GM19239 (cell line): ENCODE data around the gene PRSS8.
"Not testable (repeated sequence)": the region's sequence is repeated elsewhere in the genome, so short reads cannot be mapped to it uniquely, and the experiment has no call there.

Experiments
- DNase-seq: peaks from one replicate; pipeline ENCODE4 v3.0.0; 2011; ENCODE audit warnings: low spot score; ENCODE audit not compliant: insufficient read length
- FAIRE-seq: peaks from 2 replicates; lab custom pipeline; 2011; peaks lifted over from hg19 to GRCh38; lab: Jason Lieb, UNC

Gene PRSS8

GRCh38 chr16:31145398-31145990 lies 10.0 kb upstream of the PRSS8 start:
- FAIRE-seq = no peak
- DNase-seq = no peak

- DNase-seq, FAIRE-seq: not testable (repeated sequence)
These were observed 8.9 kb upstream of the PRSS8 start for GRCh38 chr16:31144418-31144817.

GRCh38 chr16:31143694-31144148 lies 8.2 kb upstream of the PRSS8 start:
- DNase-seq = no peak
- FAIRE-seq = no peak

- FAIRE-seq (no peak), DNase-seq (no peak)
These were observed 7.6 kb upstream of the PRSS8 start for GRCh38 chr16:31143011-31143693.

- peak; percentile 100 for DNase-seq
- FAIRE-seq = peak; percentile 93
These were observed 6.8 kb upstream of the PRSS8 start for GRCh38 chr16:31142109-31143010.

GRCh38 chr16:31141489-31142108 lies 6.1 kb upstream of the PRSS8 start:
- DNase-seq = no peak
- no peak for FAIRE-seq

- not testable (repeated sequence) for DNase-seq, FAIRE-seq
These were observed 5.5 kb upstream of the PRSS8 start for GRCh38 chr16:31141071-31141469.

- FAIRE-seq (no peak), DNase-seq (no peak)
These were observed 3.4 kb upstream of the PRSS8 start for GRCh38 chr16:31138621-31139578.

GRCh38 chr16:31136822-31137499 lies 1.4 kb upstream of the PRSS8 start:
- not testable (repeated sequence) for FAIRE-seq

GRCh38 chr16:31136287-31136662 lies 748 bp upstream of the PRSS8 start:
- DNase-seq = no peak
- no peak for FAIRE-seq

More at GRCh38 chr16:31136822-31137499, 1.4 kb upstream of the PRSS8 start:
- not testable (repeated sequence) for DNase-seq

GRCh38 chr16:31134625-31135534 lies 647 bp downstream of the PRSS8 start:
- DNase-seq (no peak), FAIRE-seq (no peak)

- no peak for DNase-seq
- no peak for FAIRE-seq
These were observed 1.4 kb downstream of the PRSS8 start for GRCh38 chr16:31134091-31134571.

- FAIRE-seq = no peak
- DNase-seq = no peak
These were observed 2.5 kb downstream of the PRSS8 start for GRCh38 chr16:31133046-31133501.

GRCh38 chr16:31132303-31132979 lies 3.1 kb downstream of the PRSS8 start:
- DNase-seq = no peak
- FAIRE-seq = no peak

GRCh38 chr16:31131841-31132271 lies 3.7 kb downstream of the PRSS8 start:
- no peak for DNase-seq
- FAIRE-seq = no peak

GRCh38 chr16:31131416-31131815 lies 4.1 kb downstream of the PRSS8 start:
- no peak for FAIRE-seq
- DNase-seq = no peak

GRCh38 chr16:31130899-31131298 lies 4.6 kb downstream of the PRSS8 start:
- DNase-seq (no peak), FAIRE-seq (no peak)
